ENCODE data around the gene FBXO8. TPM values are rescaled to one million over a fixed set of nuclear protein-coding genes. Genes with fewer than 3 reads are reported as not detected.

FBXO8 gene
- total RNA-seq, 1 donor from 2014 or later = 12.6 TPM

DNA sequence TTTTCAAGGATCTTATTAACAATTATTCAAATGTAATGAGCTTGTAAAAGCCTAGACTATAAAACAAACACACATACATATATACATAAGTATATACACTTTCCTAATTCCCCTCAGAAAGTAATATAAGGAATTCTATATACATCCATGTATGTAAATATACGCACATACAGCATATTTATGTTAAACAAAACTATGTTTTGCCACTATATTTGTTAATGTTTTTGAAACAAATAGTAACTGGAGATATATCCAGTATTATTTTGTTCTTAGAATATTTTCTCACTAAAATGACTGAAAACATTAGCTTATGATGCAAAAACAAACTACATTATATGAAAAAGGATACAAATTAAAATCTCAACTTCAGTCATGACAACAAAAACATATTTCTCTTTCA is 85.1 kb downstream of the FBXO8 start:
- Mint-ChIP-seq H3K9me3 (no peaks in the 10 kb centered on the region), H3K4me3 (no peak overlapping the region), H3K27ac (ENCODE audit: unreplicated experiment) (no peak overlapping the region), H3K27me3 (ENCODE audit: low read depth) (peaks cover 83% of the 10 kb centered on the region), H3K36me3 (ENCODE audit: low read depth) (no peaks in the 10 kb centered on the region), H3K4me1 (no peaks in the 10 kb centered on the region)
- TF ChIP-seq, protein P1, sequence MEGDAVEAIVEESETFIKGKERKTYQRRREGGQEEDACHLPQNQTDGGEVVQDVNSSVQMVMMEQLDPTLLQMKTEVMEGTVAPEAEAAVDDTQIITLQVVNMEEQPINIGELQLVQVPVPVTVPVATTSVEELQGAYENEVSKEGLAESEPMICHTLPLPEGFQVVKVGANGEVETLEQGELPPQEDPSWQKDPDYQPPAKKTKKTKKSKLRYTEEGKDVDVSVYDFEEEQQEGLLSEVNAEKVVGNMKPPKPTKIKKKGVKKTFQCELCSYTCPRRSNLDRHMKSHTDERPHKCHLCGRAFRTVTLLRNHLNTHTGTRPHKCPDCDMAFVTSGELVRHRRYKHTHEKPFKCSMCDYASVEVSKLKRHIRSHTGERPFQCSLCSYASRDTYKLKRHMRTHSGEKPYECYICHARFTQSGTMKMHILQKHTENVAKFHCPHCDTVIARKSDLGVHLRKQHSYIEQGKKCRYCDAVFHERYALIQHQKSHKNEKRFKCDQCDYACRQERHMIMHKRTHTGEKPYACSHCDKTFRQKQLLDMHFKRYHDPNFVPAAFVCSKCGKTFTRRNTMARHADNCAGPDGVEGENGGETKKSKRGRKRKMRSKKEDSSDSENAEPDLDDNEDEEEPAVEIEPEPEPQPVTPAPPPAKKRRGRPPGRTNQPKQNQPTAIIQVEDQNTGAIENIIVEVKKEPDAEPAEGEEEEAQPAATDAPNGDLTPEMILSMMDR (conservative IDR thresholded peaks at IDR 0.05) = no peak
- DNase-seq (ENCODE audit: low read depth, low spot score) = no peak

DNA sequence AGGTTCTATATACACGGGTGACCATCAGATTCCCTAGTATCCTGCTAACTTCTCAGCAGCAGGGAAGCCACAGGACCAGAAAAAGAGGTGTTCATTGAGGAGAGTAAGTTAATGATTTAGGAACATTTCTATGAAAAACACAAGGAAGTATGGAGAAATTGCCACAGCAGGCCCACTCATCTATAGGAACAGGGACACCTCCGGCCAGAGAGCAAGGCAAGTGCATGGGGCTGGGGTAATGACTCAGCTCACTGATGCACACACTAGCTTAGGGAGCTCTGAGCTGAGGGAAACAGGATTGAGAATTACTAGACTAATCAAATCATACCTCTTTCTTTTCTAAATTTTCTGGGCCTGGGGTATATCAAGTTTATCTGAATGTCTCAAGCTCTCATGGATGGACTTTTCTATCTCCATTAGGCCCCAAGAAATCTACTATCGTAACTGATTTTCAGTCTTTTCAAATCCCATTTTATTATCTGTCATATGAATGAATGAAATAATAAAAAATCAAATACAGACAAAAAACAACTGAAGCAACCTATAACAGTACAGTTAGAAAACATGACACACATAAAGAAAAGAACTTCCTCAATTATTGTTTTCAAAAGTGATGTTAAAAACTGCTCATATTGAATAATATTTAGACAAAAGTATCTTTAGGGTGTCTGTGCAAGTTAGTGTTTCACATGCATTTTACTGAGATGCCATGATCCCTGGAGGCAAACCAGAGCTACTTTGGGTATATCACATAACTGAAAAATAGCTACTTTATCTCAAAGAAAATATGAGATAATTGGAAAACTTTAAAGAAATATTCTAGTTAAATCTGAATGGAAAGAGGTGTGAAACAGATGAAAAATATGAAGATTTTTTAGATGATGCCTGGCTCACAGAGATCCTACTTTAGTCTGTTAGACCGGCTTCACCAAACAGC is 89.8 kb downstream of the FBXO8 start:
- H3K4me3 Mint-ChIP-seq = no peak overlapping the region
- no peak for DNase-seq (ENCODE audit: low read depth, low spot score)
- H3K27ac Mint-ChIP-seq (ENCODE audit: unreplicated experiment) = no peak overlapping the region
- peaks cover 86% of the 10 kb centered on the region for H3K27me3 Mint-ChIP-seq (ENCODE audit: low read depth)
- no peaks in the 10 kb centered on the region for H3K36me3 Mint-ChIP-seq (ENCODE audit: low read depth)
- no peaks in the 10 kb centered on the region for H3K4me1 Mint-ChIP-seq
- TF ChIP-seq, protein P1 (conservative IDR thresholded peaks at IDR 0.05) = no peak
- no peaks in the 10 kb centered on the region for H3K9me3 Mint-ChIP-seq

DNA sequence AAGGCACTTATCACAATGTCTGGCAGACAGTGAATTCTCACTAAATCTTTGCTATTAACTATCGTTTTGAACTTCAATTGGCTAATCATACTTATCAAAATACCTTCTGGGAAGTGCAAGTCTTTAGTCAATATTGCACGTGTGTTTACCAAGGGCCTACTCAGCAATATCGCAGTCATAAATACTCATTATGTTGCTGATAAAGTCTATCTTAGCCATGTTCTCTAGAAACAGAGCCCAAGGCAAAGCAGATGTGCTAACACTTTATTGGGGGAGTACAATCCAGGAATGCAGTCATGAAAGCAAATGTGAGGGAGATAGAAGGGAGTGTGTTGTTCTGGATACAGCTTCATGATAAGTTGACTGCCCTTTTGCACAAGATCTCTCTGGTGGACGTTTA is 90.5 kb downstream of the FBXO8 start:
- Mint-ChIP-seq H3K4me3 (no peak overlapping the region), H3K36me3 (ENCODE audit: low read depth) (no peaks in the 10 kb centered on the region), H3K9me3 (no peaks in the 10 kb centered on the region), H3K4me1 (no peaks in the 10 kb centered on the region), H3K27ac (ENCODE audit: unreplicated experiment) (no peak overlapping the region), H3K27me3 (ENCODE audit: low read depth) (peaks cover 85% of the 10 kb centered on the region)
- TF ChIP-seq, protein P1 (conservative IDR thresholded peaks at IDR 0.05) = no peak
- no peak for DNase-seq (ENCODE audit: low read depth, low spot score)

DNA sequence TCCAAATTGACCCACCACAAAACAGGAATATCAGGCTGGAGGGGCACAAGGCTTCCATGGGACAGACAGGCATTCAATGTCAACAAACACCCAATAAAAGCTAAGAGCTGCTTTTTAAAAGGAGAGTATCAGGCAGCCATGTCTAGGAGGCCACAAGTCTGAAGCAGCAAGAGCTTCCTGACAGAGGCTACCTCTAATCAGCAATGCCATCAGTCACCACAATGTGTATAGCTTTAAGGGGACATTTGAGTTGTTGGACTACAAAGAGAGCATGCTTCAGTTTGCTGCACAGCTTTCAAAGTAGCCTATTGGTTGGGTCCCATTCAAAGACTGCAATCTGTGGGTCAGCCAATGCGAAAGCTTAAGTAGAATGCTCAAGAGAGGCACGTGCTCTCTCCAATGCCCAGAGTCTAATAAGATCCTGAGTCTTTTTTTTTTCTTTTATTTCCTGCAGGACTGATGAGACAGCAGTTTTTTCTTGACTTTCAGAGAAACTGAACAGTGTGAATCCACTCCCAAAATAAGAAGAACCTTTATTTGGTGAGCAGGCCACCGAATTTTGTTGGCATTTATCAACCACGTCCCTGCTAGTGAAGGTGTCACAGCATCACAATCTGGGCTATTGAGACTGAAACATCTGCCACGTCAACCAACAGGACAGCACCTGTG is 92.5 kb downstream of the FBXO8 start:
- no peak for DNase-seq (ENCODE audit: low read depth, low spot score)
- H3K27me3 Mint-ChIP-seq (ENCODE audit: low read depth) = peaks cover 82% of the 10 kb centered on the region
- no peak overlapping the region for H3K27ac Mint-ChIP-seq (ENCODE audit: unreplicated experiment)
- H3K4me1 Mint-ChIP-seq = no peaks in the 10 kb centered on the region
- H3K9me3 Mint-ChIP-seq = no peaks in the 10 kb centered on the region
- TF ChIP-seq, protein P1 (conservative IDR thresholded peaks at IDR 0.05) = no peak
- no peak overlapping the region for H3K4me3 Mint-ChIP-seq
- H3K36me3 Mint-ChIP-seq (ENCODE audit: low read depth) = no peaks in the 10 kb centered on the region

DNA sequence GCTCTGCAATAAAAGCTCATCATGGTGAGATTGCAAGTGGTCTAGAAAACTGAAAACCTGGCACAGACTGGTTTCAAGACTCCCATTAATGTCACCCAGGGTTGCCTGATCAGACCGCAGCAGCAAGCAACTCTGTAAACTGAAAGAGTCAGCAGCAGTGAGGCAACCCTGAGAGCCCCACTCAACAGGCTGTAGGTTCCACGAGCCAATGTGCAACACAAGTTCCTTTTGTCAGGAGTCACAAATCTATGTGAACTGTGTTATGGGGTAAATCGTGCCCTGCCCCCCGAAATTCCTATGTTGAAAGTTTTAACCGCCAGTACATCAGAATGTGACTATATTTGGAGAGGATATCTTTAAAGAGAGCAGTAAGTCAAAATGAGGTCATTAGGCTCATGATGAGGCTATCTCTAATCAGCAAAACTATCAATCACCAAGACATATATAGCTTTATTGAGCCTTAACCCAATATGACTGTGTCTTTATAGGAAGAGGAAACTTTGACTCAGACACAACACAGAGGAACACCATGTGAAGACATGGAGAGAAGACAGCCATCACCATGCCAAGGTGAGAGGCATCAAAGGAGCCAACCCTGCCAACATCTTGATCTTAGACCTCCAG is 94.0 kb downstream of the FBXO8 start:
- H3K4me1 Mint-ChIP-seq = no peaks in the 10 kb centered on the region
- H3K27me3 Mint-ChIP-seq (ENCODE audit: low read depth) = peaks cover 82% of the 10 kb centered on the region
- no peaks in the 10 kb centered on the region for H3K36me3 Mint-ChIP-seq (ENCODE audit: low read depth)
- no peak for DNase-seq (ENCODE audit: low read depth, low spot score)
- H3K9me3 Mint-ChIP-seq = no peaks in the 10 kb centered on the region
- H3K4me3 Mint-ChIP-seq = no peak overlapping the region
- TF ChIP-seq, protein P1 (conservative IDR thresholded peaks at IDR 0.05) = no peak
- H3K27ac Mint-ChIP-seq (ENCODE audit: unreplicated experiment) = no peak overlapping the region

Other genes starting within 250 kb of the FBXO8 start
- 18.4 and 19.8 TPM in 2 replicates for gene CEP44, start 244 bp upstream of the FBXO8 start, total RNA-seq
- not detected in 2 replicates for gene HPGD, start 238.8 kb upstream of the FBXO8 start, total RNA-seq

Data from neural crest cell (in vitro differentiated cells).